Measurements from ENCODE around the gene ANXA2R. TPM values are rescaled to one million over a fixed set of nuclear protein-coding genes. Genes with fewer than 3 reads are reported as not detected.

The ANXA2R gene
- total RNA-seq, 1 experiment from 2014 or later = 0.20 TPM

GRCh38 chr5:43065387-43065947, 25.3 kb upstream of the ANXA2R start:
- H3K4me1 Mint-ChIP-seq = peaks cover 31% of the 10 kb centered on the region in 2 experiments
- no peak for TF ChIP-seq CTCF (conservative IDR thresholded peaks at IDR 0.05)
- peaks cover 3% of the 10 kb centered on the region; the same call in 1 of the 2 replicates for H3K79me2 ChIP-seq (ENCODE audit: insufficient read depth, low read length)

More at GRCh38 chr5:43065387-43065947, 25.3 kb upstream of the ANXA2R start:
- no peak overlapping the region for H4K8ac ChIP-seq (replicated peaks; ENCODE audit: insufficient read length, low read depth, low read length)
- H3K79me1 ChIP-seq (ENCODE audit: insufficient read depth, low read depth, low read length, poor library complexity, severe bottlenecking) = no peaks in the 10 kb centered on the region
- H3K14ac ChIP-seq (ENCODE audit: insufficient read depth, low read length) = no peak overlapping the region
- H3K27ac Mint-ChIP-seq = peak overlapping the region in 2 of 3 experiments; percentile 39 to 94; a peak in 1 of 7 replicates
- peak overlapping the region; percentile 6 for H4K91ac ChIP-seq (ENCODE audit: insufficient read length, low read depth, low read length)
- H3K36me3 Mint-ChIP-seq (ENCODE audit: insufficient read depth in 1 of 3, low read depth in 3 of 3) = peaks cover 3 to 6% (median 5%) of the 10 kb centered on the region in 3 experiments; a peak in 6 of 7 replicates
- no peak overlapping the region for H3K23ac ChIP-seq (ENCODE audit: insufficient read length, low read depth, low read length)
- peaks cover 29% of the 10 kb centered on the region for H3K23me2 ChIP-seq (ENCODE audit: insufficient read length, low read depth, low read length, poor library complexity, severe bottlenecking)
- H3K27me3 Mint-ChIP-seq (ENCODE audit: low read depth) = no peaks in the 10 kb centered on the region; the same call in 1 of the 2 replicates
- H3K4me2 ChIP-seq (ENCODE audit: insufficient read depth, insufficient read length, low read length) = peak overlapping the region; percentile 76
- no peak overlapping the region for H2BK5ac ChIP-seq (ENCODE audit: insufficient read length, low read length)
- no peak overlapping the region for H3K56ac ChIP-seq (ENCODE audit: insufficient read length, low read depth, low read length)
- H3K9ac ChIP-seq (ENCODE audit: extremely low read depth, insufficient read length, low read length) = peak overlapping the region; percentile 87
- H2BK20ac ChIP-seq (ENCODE audit: low read depth, low read length, poor library complexity, severe bottlenecking) = no peak overlapping the region
- H2AFZ ChIP-seq (ENCODE audit: low read length) = no peak overlapping the region
- H2BK120ac ChIP-seq (ENCODE audit: low read depth, low read length, poor library complexity, severe bottlenecking) = no peak overlapping the region
- no peaks in the 10 kb centered on the region for H3K9me3 Mint-ChIP-seq
- H3K18ac ChIP-seq (ENCODE audit: insufficient read length, low read depth, low read length) = peak overlapping the region; percentile 85
- H4K20me1 ChIP-seq (ENCODE audit: control insufficient read depth, insufficient read depth, insufficient read length) = no peaks in the 10 kb centered on the region
- H3K4me1 ChIP-seq (ENCODE audit: insufficient read depth, low read length) = peaks cover 9% of the 10 kb centered on the region; the same call in 1 of the 2 replicates
- no peak overlapping the region for H3T11ph ChIP-seq (ENCODE audit: low read length)
- no peak overlapping the region for H2BK12ac ChIP-seq (ENCODE audit: insufficient read length, low read depth, low read length)
- no CpG with 5 or more reads among the region's 18 CpGs for WGBS (ENCODE audit: extremely low coverage, insufficient read length, low lambda C conversion rate)
- no peaks in the 10 kb centered on the region for H3K9me3 ChIP-seq (ENCODE audit: control insufficient read depth, low read depth, low read length)
- H3K4me3 Mint-ChIP-seq = peak overlapping the region; percentile 93 to 95
- no peak overlapping the region for H4K5ac ChIP-seq (ENCODE audit: insufficient read length, low read depth, low read length)
- H3K27me3 ChIP-seq (ENCODE audit: insufficient read depth, low read length) = no peaks in the 10 kb centered on the region
- no peak overlapping the region for H2AK5ac ChIP-seq (ENCODE audit: insufficient read length, low read length)
- H3K27ac ChIP-seq (ENCODE audit: insufficient read length, low read depth, low read length) = no peak overlapping the region
- H2BK15ac ChIP-seq (ENCODE audit: low read depth, low read length) = no peak overlapping the region
- DNase-seq = no peak
- H3K4ac ChIP-seq (ENCODE audit: low read depth, low read length) = peak overlapping the region; percentile 48; the same call in 1 of the 2 replicates

Data from H9 (cell line).